Hematopoietic multipotent progenitor cell treated with erythropoietin and hydrocortisone succinate and interleukin-3 and kit ligand, for 17 days (in vitro differentiated cells): ENCODE data around the gene ST3GAL3.

Experiments
- DNase-seq: peaks from one replicate; pipeline ENCODE4 v3.0.0-alpha.2; 2015; ENCODE audit warnings: low spot score

Gene ST3GAL3

DNA sequence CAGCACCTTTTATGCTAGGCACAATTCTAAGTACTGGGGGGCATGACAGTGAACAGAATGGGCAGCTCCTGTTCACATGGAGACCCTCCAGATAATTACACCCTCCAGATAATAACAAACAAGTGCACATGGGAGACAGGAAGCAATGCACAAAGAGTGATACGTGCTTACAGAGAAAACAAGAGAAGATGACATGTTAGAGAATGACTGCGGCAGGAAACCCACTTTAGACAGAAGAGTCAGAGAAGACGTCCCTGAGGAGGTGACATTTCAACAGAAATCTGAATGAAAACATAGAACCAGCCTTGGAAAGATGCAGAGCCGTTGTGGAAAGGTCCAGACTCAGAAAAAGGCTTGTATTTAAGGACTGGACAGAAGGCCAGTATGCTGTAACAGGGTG is 171.5 kb downstream of the ST3GAL3 start:
- no peak for DNase-seq

DNA sequence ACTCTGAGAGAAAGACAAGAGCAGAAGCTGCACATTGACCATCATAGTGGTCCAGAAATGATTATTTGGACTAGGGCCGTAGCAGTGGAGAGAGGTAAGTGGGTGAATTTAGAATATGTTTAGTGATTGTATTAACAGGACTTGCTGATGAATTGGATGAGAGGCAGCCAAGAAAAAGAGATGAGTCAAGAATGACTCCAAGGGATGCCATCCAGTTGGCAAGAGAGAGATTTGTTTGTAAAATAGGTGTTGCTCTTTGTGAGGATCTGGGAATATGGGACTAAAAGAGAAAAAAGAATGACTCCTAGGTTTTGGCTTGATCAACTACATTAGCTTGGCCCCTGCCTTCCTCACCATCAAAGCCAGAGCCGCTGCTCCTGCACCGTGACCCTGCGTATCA is 172.1 kb downstream of the ST3GAL3 start:
- no peak for DNase-seq

DNA sequence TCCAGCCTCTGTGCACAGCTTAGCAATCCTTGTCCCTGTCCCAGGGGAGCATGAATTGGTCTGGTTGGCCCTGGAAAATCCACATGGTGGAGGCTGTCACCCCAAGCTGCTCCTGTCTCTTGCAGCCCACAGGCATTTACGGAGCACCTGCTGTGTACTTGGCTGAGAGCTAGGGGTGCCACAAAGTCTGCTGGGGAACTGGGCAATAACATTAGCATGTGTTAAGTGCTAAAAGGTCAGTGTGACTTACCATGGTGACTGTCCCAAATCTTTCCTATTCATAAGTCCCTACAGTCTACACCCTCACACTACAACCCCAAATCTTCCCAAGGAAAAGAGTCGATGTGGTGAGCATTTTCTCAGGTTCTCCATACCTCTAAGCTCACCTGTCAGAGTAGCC is 172.7 kb downstream of the ST3GAL3 start:
- DNase-seq = no peak

DNA sequence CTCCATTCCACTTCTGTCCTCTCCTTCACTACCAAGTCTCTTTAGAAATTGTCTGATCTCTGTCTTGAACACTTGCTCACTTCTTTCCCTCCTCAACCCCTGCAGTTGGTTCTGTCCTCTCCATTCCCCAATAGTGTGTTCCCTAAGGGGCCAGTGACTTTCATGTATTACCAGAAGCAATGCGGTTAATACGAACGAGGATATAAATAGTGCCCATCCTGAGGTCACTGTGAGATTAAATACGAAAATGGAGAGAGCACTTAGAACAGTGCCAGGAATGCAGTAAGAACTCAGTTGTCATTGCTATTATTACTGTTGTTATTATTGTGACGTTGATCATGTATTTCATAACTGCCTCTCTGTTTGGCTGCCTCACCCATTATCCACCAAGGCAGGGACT is 173.3 kb downstream of the ST3GAL3 start:
- DNase-seq = no peak

DNA sequence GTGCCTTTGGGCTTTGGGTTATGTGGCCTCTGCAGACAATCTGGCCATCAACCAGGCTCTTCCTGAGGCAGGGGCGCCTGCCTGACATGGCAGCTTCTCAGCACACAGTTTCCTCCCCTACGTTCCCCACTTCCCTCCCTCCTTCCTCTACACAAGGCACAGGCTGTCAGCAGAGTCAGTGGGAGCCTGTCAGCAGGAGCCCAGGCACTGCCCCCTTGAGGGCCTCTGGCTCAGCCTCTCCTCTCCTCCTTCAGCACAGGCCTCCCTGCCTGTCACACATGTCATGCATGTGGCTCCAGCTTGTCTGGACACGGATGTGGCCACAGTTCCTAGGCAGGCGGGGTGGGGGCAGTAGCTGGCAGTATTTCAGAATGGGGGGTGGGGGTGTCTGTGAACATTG is 174.1 kb downstream of the ST3GAL3 start:
- no peak for DNase-seq

DNA sequence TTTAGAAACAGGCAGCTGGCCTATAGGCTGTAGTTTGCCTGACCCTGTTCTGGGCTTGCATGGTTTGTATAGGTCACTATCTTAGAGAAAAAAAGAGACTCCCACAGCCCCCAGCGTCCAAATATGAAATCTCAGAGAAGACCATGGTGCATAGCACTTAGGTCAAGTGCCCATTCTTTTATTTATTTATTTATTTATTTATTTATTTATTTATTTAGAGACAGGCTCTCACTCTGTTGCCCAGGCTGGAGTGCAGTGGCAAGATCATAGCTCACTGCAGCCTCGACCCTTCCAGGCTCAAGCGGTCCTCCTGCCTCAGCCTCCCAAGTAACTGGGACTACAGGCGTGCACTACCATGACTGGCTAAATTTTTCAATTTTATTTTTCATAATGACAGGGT is 175.4 kb downstream of the ST3GAL3 start:
- no peak for DNase-seq

DNA sequence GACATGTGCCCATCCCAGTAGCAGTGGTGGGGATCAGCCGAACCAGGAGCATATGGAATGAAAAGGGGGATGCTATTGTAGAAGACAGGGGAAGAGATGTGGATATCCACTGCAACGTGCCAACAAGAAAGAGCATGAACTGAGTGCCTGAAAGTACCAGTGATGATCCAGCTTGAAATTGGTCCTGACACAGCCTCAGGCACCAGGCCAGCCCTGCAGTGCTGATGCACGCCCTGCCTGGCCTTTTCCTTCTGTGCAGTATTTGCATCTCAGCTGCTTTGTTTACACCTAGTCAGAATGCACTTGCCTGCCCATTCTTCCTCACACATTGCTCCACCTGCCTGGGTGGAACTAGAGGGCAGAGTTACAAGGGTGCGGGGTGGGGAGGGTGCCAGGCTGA is 176.0 kb downstream of the ST3GAL3 start:
- DNase-seq = no peak

DNA sequence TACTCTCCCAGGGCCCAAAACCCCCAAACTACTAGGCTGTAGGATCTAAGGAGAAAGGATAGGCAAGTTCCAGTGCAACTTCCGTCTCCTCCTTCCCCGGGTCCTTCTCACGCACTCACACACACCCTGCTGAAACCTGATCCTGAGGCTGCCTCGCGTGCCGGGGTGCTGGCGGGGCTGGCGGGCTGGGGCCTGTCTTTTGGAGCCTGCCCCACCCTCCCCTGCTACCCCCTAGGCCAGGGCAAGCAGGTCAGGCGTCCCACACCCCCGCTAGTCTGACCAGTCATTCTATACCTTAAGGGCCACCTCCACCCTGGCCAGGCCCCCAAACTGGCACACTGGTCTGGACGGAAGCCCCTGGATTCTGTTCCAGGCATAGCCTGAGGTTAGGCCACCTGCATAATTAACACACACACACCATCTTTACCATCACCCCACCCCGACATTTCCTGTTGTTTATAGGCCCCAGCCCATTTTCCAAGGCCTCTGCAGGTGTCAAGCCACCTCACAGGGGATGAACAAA is 178.0 kb downstream of the ST3GAL3 start:
- no peak for DNase-seq

DNA sequence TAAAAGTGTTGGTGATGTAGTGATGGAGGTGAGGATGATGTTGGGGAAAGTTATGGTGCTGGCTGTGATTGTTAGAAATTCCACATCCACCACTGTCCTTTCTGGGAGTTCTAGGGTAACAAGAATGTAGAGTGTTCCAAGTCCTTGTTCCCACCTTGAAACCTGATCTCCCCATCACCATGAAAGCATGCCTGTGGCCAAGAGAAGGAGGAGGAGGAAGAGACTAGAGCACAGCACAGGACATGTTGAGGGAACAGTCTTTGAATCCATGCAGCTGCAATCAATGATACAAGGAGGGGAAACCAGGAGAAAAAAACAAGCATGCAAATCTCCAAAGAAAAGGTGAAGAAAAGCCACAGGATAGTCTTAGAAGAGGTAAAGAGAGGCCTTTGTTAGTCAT is 180.4 kb downstream of the ST3GAL3 start:
- no peak for DNase-seq

DNA sequence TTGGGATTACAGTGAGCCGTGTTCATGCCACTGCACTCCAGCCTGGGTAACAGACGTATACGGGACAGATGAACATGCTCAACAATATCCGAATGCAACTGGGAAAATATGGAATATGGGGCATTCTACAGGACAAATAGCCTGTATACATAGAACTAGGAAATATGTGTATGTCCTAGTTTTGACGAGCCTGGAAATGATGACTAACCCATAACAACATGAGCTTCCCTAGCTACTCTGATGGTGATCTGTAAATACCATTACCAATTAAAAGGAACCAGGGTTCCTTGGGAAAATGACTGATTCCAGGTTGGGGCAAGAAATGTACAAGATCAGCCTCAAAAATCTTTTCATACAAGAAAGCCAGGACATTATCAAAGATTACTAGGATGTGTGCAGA is 183.5 kb downstream of the ST3GAL3 start:
- no peak for DNase-seq

DNA sequence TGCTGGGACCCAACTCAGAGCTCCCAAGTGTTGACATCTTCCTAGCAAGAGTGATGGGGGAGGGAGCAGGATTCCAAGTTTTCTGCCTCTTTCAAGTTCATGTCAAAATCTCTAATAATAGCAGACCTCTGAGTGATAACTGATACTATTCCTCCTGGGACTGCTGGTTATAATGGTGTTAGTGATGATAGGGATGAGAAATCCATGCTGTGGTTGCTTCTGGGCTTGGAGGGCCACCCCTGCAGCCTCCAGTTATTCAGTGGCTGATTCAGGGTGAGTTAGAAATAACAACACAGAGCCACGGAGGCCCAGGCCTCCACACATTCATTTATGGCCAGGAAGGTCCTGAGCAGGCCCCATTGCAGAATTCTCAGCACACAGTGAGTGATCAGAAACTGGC is 185.7 kb downstream of the ST3GAL3 start:
- no peak for DNase-seq

DNA sequence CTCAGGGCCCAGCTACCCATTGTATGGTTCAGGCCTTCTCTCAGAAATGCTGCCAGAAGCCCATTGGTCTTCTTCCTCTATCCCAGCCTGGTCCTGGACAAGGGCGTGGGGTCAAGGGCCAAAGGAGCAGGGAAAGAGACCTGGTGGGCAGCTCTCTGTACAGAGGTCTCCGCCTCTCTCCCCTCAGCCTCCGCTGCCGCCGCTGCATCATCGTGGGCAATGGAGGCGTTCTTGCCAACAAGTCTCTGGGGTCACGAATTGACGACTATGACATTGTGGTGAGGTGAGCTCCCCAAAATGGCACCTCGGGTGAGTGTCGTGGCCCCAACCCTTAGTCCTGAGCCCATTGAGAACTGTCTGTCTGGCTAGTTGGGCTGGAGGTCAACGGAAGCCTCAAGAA is 191.6 kb downstream of the ST3GAL3 start:
- no peak for DNase-seq

DNA sequence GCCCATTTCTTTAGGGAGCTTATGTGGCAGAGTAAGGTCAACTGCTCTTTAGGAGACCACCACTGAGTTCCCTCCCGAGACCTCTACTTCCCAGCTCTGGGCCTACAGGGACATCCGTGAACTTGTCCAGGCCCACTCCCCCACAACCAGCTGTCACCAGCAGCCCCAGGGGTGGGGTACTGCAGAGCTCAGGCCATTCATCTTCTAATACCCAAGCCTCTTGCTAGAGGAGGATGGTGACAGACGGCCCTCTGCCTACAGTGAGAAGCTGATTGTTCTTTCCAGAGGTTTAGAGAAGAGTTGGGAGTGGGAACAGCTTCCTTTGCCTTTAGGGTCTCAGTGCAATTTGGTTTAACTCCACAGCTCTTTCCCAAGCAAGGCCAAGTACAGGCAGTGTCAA is 193.1 kb downstream of the ST3GAL3 start:
- DNase-seq = no peak

DNA sequence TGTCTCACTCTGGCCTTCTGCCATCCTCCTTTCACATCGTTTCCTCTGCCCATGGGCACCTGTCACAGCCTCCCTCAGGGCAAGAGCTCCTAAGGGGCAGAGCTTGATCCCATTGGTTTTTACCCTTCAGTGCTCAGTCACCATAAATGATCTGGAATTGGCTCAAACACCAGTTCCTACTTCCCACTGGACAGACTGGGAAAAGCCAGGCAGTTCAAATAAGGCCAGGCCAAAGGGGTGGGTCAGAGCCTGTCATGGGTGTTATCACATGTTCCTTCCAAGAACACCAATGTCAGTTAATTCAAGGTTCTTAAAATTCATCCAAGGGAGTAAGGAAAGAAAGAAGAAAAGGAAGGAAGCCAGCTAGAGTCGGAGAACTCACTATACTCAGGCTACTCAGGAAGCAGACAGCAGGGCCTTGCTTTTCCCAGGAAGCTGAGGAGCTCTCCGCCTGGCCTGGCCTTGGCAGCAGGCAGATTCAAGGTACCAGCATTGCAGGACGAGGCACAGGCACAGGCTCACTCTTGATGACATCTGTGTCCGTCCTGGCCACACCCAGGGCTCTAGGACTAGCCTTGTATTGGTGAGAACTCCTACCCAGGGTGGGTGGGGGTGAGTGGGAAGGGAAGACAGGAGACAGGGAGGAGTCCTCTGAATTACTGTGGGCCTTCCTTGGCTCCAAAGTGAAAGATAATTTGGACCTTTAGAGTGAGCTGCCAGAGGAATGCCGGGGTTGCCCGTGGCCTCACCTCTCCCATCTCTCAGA is 194.0 kb downstream of the ST3GAL3 start:
- DNase-seq = no peak

DNA sequence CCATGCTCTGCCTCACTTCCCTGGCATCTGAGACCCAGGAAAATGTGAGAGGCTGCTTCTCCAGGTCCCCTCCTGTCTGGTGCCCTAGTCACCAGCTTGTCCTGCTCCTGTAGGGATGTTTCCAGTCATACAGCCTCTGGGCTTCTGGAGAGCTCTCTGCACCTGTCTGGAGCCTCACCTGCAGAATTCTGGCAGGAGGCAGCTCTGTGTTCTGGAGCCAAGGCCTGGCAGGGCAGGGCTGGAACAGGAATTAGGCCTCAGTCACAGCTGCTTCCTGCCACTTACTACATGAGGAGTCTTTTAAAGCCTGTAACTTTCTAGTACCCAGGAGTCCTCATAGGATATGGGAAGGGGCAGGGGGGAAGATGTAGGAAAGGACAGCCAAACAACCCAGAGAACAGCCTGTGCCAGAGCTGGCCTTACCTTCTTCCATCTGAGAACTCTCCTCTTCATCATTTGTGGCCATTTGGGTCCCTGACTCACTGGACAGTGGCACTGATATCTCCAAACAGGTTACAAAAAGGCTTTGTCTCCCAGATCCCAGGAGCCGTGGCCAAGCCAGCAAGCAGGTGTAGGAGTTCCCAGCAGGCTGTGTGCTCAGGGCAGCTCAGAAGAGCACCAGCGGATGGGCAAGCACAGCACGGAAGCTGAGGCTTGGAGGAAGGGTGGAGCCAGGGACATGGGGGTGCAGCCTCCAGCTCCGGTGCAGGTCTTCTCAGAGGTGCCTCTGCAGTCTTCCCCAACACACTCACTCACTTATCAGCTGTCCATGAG is 194.9 kb downstream of the ST3GAL3 start:
- DNase-seq = no peak

DNA sequence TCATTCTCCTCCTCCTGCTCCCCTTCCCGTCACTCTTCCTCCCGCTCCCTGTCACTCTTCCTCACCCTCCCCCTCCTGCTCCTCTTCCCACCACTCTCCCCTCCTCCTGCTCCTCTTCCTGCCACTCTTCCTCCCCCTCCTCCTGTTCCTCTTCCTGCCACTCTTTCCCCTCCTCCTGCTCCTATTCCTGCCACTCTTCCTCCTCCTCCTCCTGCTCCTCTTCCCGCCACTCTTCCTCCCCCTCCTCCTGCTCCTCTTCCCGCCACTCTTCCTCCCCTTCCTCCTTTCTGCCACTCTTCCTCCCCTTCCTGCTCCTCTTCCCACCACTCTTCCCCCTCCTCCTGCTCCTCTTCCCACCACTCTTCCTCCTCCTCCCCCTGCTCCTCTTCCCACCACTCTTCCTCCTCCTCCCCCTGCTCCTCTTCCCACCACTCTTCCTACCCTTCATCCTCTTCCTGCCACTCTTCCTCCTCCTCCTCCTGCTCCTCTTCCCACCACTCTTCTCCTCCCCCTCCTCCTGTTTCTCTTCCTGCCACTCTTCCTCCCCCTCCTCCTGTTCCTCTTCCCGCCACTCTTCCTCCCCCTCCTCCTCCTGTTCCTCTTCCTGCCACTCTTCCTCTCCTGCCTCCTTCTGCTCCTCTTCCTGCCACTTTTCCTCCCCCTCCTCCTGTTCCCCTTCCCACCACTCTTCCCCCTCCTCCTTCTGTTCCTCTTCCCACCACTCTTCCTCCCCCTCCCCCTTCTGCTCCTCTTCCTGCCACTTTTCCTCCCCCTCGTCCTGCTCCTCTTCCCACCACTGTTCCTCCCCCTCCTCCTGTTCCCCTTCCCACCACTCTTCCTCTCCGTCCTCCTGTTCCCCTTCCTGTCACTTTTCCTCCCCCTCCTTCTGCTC is 197.6 kb downstream of the ST3GAL3 start:
- DNase-seq = no peak

DNA sequence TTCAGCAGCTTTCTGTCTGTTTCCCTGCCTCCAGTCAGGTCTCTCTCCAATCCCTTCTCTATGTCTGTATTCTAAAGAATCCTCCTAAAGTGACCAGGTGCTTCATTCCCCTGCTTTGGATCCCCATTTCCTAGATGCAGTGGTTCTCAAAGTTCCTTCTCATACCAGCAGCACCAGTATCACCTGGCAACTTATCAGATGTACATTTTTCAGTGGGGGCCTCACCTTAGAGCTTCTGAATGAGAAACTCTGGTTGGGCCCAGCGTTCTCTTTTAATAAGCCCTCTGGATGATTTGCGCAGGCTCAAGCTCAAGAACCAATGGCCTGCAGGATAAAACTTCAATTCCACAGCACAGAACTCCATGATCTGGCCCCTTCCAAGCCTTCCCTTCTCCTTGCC is 200.9 kb downstream of the ST3GAL3 start:
- DNase-seq = no peak

DNA sequence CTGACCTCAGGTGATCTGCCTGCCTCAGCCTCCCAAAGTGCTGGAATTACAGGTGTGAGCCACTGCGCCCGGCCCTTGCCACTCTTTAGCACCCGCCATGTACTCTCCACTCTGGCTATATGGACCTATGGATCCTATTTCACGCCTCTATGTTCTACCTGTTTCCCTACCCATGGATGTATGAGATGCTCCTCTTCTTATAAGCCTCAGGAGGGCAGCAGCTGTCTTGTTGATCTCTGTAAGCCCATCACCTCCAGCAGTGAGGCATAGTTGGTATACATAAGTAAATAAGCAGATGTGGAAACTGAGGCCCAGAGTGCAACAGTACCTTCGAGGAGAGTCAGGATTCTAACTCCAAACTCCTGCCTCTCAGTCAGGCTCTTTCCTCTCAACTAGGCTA is 201.5 kb downstream of the ST3GAL3 start:
- DNase-seq = no peak

DNA sequence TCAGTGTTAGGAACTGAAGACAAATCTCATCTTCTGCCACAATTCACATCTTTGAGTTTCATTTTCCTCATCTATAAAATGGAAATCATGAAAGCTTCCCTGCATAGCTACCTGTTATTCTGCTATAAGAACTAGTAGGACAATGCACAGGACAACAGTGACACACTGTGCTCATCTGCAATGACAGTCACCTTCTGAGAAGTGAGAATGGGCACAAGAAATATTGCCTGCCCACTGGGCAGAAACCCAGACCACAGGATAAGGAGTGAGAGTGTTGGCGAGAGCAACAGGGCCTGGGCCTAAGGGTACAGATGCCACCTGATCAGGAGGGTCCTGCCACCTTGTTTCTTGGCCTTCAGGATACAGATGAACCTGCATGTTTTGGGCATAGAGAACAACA is 203.0 kb downstream of the ST3GAL3 start:
- no peak for DNase-seq

DNA sequence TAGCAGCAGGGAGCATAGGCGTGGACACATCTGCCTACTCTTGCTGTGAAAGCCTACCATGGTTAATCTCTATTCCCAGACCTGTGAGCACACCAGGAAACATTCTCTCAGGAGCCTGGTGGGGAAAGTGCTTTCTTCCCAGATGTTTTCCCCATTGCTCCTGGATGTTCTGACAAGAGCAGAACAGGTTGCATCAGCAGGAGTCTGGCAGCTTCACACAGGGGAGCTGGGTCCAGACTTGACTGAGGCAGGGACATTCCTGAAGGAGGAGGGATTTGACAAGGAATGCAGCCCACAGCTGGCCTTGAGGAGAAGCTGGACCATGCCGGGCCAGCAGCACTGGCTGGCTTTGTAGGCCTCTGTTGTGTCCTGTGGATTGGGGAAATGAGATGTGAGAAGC is 205.3 kb downstream of the ST3GAL3 start:
- no peak for DNase-seq

DNA sequence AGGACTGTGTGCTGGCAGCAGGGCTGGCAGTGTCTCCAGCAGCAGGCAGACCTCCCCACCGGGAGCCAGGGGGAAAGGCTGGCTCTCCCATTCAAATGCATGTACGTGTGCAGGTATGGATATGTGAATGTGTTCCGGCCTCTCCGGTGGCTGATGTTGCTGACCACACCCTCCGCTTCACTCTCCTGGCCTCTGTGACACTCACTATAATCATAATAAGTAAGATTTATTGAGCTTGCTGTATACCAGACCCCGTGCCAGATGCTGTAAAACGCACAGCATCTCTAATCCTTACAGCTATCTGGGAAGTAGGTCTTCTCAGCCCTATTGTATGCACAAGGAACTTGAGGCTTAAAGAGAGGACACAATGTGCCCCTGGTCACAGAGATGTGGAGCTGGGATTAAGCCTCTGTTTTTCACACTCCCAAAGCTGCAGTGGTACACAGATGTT is 205.7 kb downstream of the ST3GAL3 start:
- no peak for DNase-seq

DNA sequence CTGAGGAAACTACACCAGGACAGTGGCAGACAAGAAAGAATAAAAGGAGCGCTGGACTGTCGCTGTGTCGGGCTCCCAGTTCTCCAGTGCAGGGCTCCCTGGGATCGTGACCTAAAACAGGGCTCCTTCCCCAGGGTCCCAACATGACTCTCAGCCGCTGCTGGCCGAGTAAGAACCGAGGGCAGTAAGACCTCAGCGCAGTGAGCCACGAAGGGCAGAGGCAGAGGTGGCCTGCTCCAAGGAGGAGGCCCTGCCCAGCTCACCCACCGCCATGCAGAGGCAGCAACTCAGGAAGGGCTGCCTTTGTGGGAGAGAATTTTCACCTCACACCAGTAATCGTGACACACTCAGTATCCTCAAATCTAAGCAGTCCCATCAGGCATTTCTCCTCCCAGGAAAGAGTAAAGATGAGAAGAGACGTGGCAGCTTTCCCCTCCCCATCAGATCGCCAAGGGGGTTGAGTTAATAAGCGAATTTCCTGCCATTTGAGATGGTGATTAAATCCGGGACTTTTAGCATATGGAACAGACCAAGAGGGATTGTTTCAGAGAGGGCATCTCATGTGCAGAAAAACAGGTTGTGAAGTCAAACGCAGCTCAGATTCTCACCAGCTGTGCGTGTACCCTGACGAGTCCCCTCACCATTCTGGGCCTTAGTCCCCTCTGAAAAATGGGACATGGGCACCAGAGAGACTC is 206.5 kb downstream of the ST3GAL3 start:
- DNase-seq = no peak
